PC-9 (cell line): ENCODE measurements around the gene FAM221B.

Source experiments
- EZH2 ChIP-seq: fragments of 200-600 bp; sonication (generic); IDR thresholded peaks from 2 replicates; pipeline ENCODE4 v1.8.0; 2017; ENCODE audit warnings: antibody characterized with exemption, low read depth
- TF ChIP-seq, protein P1 (sequence below): fragments of 200-600 bp; sonication (generic); conservative IDR thresholded peaks from 2 replicates; pipeline ENCODE4 v1.6.1; 2017; ENCODE audit warnings: mixed run types, antibody characterized with exemption, mild to moderate bottlenecking, moderate library complexity

DNA sequence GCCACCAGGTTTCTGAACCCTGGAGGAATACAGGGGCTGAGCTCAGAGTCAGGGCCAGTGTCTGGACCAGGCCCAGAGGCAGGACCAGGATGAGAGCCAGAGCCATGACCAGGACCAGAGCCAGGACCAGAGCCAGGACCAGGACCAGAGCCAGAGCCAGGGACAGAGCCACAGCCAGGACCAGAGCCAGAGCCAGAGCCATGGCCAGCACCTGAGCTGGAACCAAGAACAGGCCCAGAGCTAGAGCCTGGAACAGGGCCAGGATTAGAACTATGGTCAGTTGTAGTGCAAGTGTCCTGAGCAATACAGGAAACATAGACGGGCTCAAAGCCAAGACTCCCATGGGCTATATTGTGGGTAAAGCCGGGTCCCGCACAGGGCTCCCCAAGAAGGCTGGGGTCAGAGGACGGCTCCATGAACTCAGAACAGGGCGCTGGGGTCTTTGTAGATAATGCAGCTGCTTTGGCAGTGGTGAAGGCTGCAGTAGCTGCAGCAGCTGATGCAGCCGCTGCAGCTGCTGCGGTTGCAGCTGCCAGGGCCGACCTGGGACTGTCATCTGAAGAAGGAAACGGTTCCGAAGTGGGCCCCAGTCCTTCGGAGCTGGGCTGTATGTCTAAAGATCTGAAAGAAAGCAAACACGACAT is 17.0 kb downstream of the FAM221B start:
- TF ChIP-seq, protein P1, sequence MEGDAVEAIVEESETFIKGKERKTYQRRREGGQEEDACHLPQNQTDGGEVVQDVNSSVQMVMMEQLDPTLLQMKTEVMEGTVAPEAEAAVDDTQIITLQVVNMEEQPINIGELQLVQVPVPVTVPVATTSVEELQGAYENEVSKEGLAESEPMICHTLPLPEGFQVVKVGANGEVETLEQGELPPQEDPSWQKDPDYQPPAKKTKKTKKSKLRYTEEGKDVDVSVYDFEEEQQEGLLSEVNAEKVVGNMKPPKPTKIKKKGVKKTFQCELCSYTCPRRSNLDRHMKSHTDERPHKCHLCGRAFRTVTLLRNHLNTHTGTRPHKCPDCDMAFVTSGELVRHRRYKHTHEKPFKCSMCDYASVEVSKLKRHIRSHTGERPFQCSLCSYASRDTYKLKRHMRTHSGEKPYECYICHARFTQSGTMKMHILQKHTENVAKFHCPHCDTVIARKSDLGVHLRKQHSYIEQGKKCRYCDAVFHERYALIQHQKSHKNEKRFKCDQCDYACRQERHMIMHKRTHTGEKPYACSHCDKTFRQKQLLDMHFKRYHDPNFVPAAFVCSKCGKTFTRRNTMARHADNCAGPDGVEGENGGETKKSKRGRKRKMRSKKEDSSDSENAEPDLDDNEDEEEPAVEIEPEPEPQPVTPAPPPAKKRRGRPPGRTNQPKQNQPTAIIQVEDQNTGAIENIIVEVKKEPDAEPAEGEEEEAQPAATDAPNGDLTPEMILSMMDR: no peak
- TF ChIP-seq EZH2: no peak
